NCI-H146 (cell line): ENCODE results near the gene AUTS2.
A peak's percentile ranks its signal among the peaks of the same experiment; 100 is the strongest.

Source experiments
- DNase-seq: peaks from one replicate; lab custom pipeline; 2025; lab: John Stamatoyannopoulos, UW

The AUTS2 gene

GRCh38 chr7:69598081-69598486, at the start of gene AUTS2:
Gene AUTS2 (plus strand): TSS chr7:69598475. CDS start chr7:69599654, 1,179 bp downstream.
- peak; percentile 96 for DNase-seq

- no peak for DNase-seq
These were observed 47.3 kb upstream of the AUTS2 start for GRCh38 chr7:69550991-69551390.

- DNase-seq, result peak; percentile 19
These were observed 45.1 kb upstream of the AUTS2 start for GRCh38 chr7:69553190-69553589.

- no peak for DNase-seq
These were observed 36.9 kb upstream of the AUTS2 start for GRCh38 chr7:69561266-69561960.

GRCh38 chr7:69564454-69565417, 33.5 kb upstream of the AUTS2 start:
- peak; percentile 70 for DNase-seq

GRCh38 chr7:69567800-69568199, 30.5 kb upstream of the AUTS2 start:
- no peak for DNase-seq

- no peak for DNase-seq
These were observed 30.0 kb upstream of the AUTS2 start for GRCh38 chr7:69568266-69568665.

GRCh38 chr7:69575651-69576050, 22.6 kb upstream of the AUTS2 start:
- no peak for DNase-seq

- no peak for DNase-seq
These were observed 21.1 kb upstream of the AUTS2 start for GRCh38 chr7:69577221-69577620.

- DNase-seq, result no peak
These were observed 13.1 kb upstream of the AUTS2 start for GRCh38 chr7:69585169-69585568.

- no peak for DNase-seq
These were observed 12.0 kb upstream of the AUTS2 start for GRCh38 chr7:69586321-69586720.

GRCh38 chr7:69588773-69589172, 9.5 kb upstream of the AUTS2 start:
- no peak for DNase-seq

- DNase-seq, result no peak
These were observed 6.5 kb upstream of the AUTS2 start for GRCh38 chr7:69591805-69592204.

- no peak for DNase-seq
These were observed 4.8 kb upstream of the AUTS2 start for GRCh38 chr7:69593511-69593910.

GRCh38 chr7:69595415-69595814, 2.9 kb upstream of the AUTS2 start:
- no peak for DNase-seq

- no peak for DNase-seq
These were observed 2.2 kb upstream of the AUTS2 start for GRCh38 chr7:69596056-69596455.

GRCh38 chr7:69596723-69597277, 1.5 kb upstream of the AUTS2 start:
- DNase-seq, result no peak

GRCh38 chr7:69597278-69598076, 798 bp upstream of the AUTS2 start:
- DNase-seq, result peak; percentile 58

- DNase-seq, result peak; percentile 68
These were observed 411 bp downstream of the AUTS2 start for GRCh38 chr7:69598487-69599285.

- DNase-seq, result peak; percentile 40
These were observed 1.1 kb downstream of the AUTS2 start for GRCh38 chr7:69599286-69599954.
